Bronchial epithelial cell (primary cell): ENCODE results near the gene GGCT. TPM values are rescaled to one million over a fixed set of nuclear protein-coding genes. Genes with fewer than 3 reads are reported as not detected.
"Not testable (repeated sequence)": the region's sequence is repeated elsewhere in the genome, so short reads cannot be mapped to it uniquely, and the experiment has no call there.

Source experiments
- DNase-seq: peaks from one replicate; pipeline ENCODE4 v3.0.0-alpha.2; 2010; ENCODE audit warnings: low read depth
- FAIRE-seq: peaks from 2 replicates; lab custom pipeline; 2011; peaks lifted over from hg19 to GRCh38; lab: Jason Lieb, UNC
- H3K27me3 ChIP-seq: 2 replicates; pipeline ENCODE4 v1.5.1; 2011; ENCODE audit warnings: low read length; ENCODE audit not compliant: control insufficient read depth, insufficient read depth
- H3K36me3 ChIP-seq: 2 replicates; pipeline ENCODE4 v1.5.1; 2011; ENCODE audit warnings: low read length; ENCODE audit not compliant: control insufficient read depth, insufficient read depth
- H3K4me3 ChIP-seq: 2 replicates; pipeline ENCODE4 v1.5.1; 2011; ENCODE audit warnings: mild to moderate bottlenecking, low read depth, low read length, control low read depth
- CTCF ChIP-seq: IDR thresholded peaks from 2 replicates; pipeline ENCODE4 v1.5.1; 2011; ENCODE audit warnings: mild to moderate bottlenecking, moderate library complexity, low read length, control low read depth, inconsistent platforms; ENCODE audit not compliant: insufficient read depth, severe bottlenecking
- total RNA-seq: library from RNA; depleted of rRNA; stranded (reverse); fragments of >200 nt; gene quantifications from 2 replicates; pipeline ENCODE4 v1.2.1, GENCODE V29; 2014

Gene GGCT
- total RNA-seq, 1 donor from 2014 or later: 57.9 TPM

GRCh38 chr7:30531286-30531685 lies 26.7 kb upstream of the GGCT start:
- no peak overlapping the region for H3K4me3 ChIP-seq
- H3K36me3 ChIP-seq: no peaks in the 10 kb centered on the region
- TF ChIP-seq CTCF: no peak
- H3K27me3 ChIP-seq: no peaks in the 10 kb centered on the region
- FAIRE-seq (no peak), DNase-seq (peak; percentile 98)

DNA sequence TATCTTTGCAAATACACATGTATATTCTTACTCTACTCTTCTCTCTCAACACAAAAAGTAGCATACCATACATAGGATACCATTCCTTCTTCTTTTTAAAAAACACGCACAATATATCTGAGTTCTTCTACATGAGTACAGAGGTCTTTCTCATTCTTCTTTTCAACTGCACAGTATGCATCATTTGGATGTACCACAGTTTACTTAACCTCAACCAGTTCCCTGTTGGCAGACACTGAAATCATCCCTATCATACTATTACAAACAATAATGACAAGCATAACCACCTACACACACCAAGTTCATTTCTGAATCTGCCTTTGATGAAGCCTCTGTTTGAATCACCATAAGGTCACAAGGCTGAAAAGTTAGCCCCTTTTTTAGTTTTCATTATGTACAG lies 25.7 kb upstream of the GGCT start:
- H3K4me3 ChIP-seq: no peak overlapping the region
- no peak for DNase-seq
- H3K36me3 ChIP-seq: no peaks in the 10 kb centered on the region
- TF ChIP-seq CTCF: no peak
- no peaks in the 10 kb centered on the region for H3K27me3 ChIP-seq
- no peak for FAIRE-seq

- no peak for DNase-seq
- Histone ChIP-seq H3K4me3 (no peak overlapping the region), H3K27me3 (no peaks in the 10 kb centered on the region), H3K36me3 (no peaks in the 10 kb centered on the region)
- no peak for TF ChIP-seq CTCF
- no peak for FAIRE-seq
Measured at GRCh38 chr7:30528779-30529178, 24.1 kb upstream of the GGCT start.

- H3K36me3 ChIP-seq, H3K4me3 ChIP-seq, H3K27me3 ChIP-seq, DNase-seq, FAIRE-seq: not testable (repeated sequence)
Measured at GRCh38 chr7:30527297-30527696, 22.7 kb upstream of the GGCT start.

GRCh38 chr7:30526163-30526562 lies 21.5 kb upstream of the GGCT start:
- no peaks in the 10 kb centered on the region for H3K27me3 ChIP-seq
- H3K36me3 ChIP-seq: no peaks in the 10 kb centered on the region
- no peak overlapping the region for H3K4me3 ChIP-seq
- TF ChIP-seq CTCF: no peak
- FAIRE-seq: no peak
- no peak for DNase-seq

DNA sequence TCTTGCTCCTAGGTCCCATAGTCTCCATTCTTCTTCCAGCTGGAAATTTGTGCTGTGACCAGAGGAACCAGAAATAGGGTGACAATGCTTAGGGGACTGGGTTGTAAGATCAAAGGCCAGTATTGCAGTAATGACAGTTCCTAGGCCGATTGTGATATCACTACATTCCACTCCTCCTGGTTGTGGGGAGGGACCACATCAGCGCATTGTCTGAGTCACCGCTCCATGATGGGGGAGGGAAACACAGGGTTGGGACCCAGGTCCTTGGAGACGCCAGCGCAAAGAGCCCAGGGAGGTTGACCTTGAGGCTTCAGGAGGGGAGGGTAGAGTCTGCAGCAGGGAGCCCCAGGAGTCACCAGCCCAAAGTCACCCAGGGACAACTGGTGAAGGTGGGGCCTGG lies 20.8 kb upstream of the GGCT start:
- DNase-seq (no peak), FAIRE-seq (no peak)
- no peaks in the 10 kb centered on the region for H3K27me3 ChIP-seq
- no peak for TF ChIP-seq CTCF
- no peak overlapping the region for H3K4me3 ChIP-seq
- no peaks in the 10 kb centered on the region for H3K36me3 ChIP-seq

GRCh38 chr7:30524545-30524944 lies 19.9 kb upstream of the GGCT start:
- FAIRE-seq (no peak), DNase-seq (peak; percentile 58)
- Histone ChIP-seq H3K27me3 (no peaks in the 10 kb centered on the region), H3K36me3 (no peaks in the 10 kb centered on the region), H3K4me3 (no peak overlapping the region)
- TF ChIP-seq CTCF: no peak
